MCF 10A (cell line): ENCODE data around the gene NUP50. TPM values are rescaled to one million over a fixed set of nuclear protein-coding genes. Genes with fewer than 3 reads are reported as not detected.

Experiments
- BruUV-seq: library from RNA; stranded (reverse); fragments of 400-500 nt; replicated peaks from 2 replicates; lab custom pipeline; 2021; lab: Mats Ljungman, UMichigan
- CTCF ChIA-PET: fragments of 300-600 bp; sonication (Branson Sonifier 250); formaldehyde crosslinking; extraction: SDS; loops from one replicate; lab custom pipeline; 2021; ENCODE audit warnings: antibody characterized with exemption, inconsistent platforms; lab: Yijun Ruan, JAX
- POLR2A ChIA-PET: fragments of 300-600, 350-650 bp; sonication (Branson Sonifier 250); formaldehyde crosslinking; extraction: SDS; loops from one replicate; lab custom pipeline; 2020; ENCODE audit warnings: antibody characterized with exemption, inconsistent platforms; lab: Yijun Ruan, JAX
- DNase-seq: peaks from one replicate; pipeline ENCODE4 v3.0.0-alpha.2; 2018; ENCODE audit not compliant: unreplicated experiment
- H3K27ac Mint-ChIP-seq: one replicate; pipeline ENCODE4 v1.8.0; 2022; ENCODE audit warnings: mild to moderate bottlenecking, low read depth, mixed read lengths; ENCODE audit not compliant: unreplicated experiment
- H3K27me3 Mint-ChIP-seq: one replicate; pipeline ENCODE4 v1.8.0; 2022; ENCODE audit warnings: mixed read lengths; ENCODE audit not compliant: insufficient read depth, unreplicated experiment
- H3K36me3 Mint-ChIP-seq: one replicate; pipeline ENCODE4 v1.8.0; 2022; ENCODE audit warnings: mild to moderate bottlenecking, moderate library complexity, mixed read lengths; ENCODE audit not compliant: insufficient read depth, unreplicated experiment
- H3K4me1 Mint-ChIP-seq: one replicate; pipeline ENCODE4 v1.8.0; 2022; ENCODE audit warnings: mixed read lengths; ENCODE audit not compliant: insufficient read depth, unreplicated experiment
- H3K4me3 Mint-ChIP-seq: one replicate; pipeline ENCODE4 v1.8.0; 2022; ENCODE audit warnings: mild to moderate bottlenecking, moderate library complexity, mixed read lengths; ENCODE audit not compliant: unreplicated experiment
- H3K9me3 Mint-ChIP-seq: one replicate; pipeline ENCODE4 v1.8.0; 2022; ENCODE audit warnings: mixed read lengths; ENCODE audit not compliant: unreplicated experiment
- CTCF ChIP-seq: fragments of 200-600 bp; IDR thresholded peaks from one replicate; pipeline ENCODE4 v1.8.0; 2022; ENCODE audit warnings: antibody characterized with exemption, mild to moderate bottlenecking; ENCODE audit not compliant: unreplicated experiment
- intact Hi-C: fragments of 100-400 bp; cut with micrococcal nuclease; formaldehyde crosslinking; loops from 2 replicates; pipeline ENCODE4 v1.14.1; 2022
- total RNA-seq: library from RNA; stranded (reverse); gene quantifications from 2 replicates; pipeline ENCODE4 v1.2.3, GENCODE V29; 2022

Gene NUP50
- total RNA-seq, 1 experiment from 2014 or later, result 70.3 TPM

GRCh38 chr22:45204241-45204640 is 40.5 kb downstream of the NUP50 start:
- no peaks in the 10 kb centered on the region for H3K27me3 Mint-ChIP-seq
- ChIA-PET CTCF (no interaction called here), POLR2A (no interaction called here)
- H3K36me3 Mint-ChIP-seq, result peaks cover 57% of the 10 kb centered on the region
- no peak overlapping the region for H3K27ac Mint-ChIP-seq
- no TSS peak for BruUV-seq
- DNase-seq, result no peak
- intact Hi-C loops, result no loop called here
- peaks cover 5% of the 10 kb centered on the region for H3K4me1 Mint-ChIP-seq
- no peaks in the 10 kb centered on the region for H3K9me3 Mint-ChIP-seq
- no peak overlapping the region for H3K4me3 Mint-ChIP-seq
- TF ChIP-seq CTCF, result no peak

GRCh38 chr22:45204819-45205218 is 41.1 kb downstream of the NUP50 start:
- CTCF ChIA-PET, result interaction anchor here (0.8 kb wide), 1 partner anchor 441 kb away, joined by 3 read pairs; no protein-coding TSS in a partner anchor

GRCh38 chr22:45205276-45205925 is 41.7 kb downstream of the NUP50 start:
- no TSS peak for BruUV-seq
- TF ChIP-seq CTCF, result no peak
- H3K36me3 Mint-ChIP-seq, result peaks cover 46% of the 10 kb centered on the region
- peaks cover 12% of the 10 kb centered on the region for H3K4me1 Mint-ChIP-seq
- no peaks in the 10 kb centered on the region for H3K27me3 Mint-ChIP-seq
- intact Hi-C loops, result no loop called here
- no peak overlapping the region for H3K4me3 Mint-ChIP-seq
- H3K27ac Mint-ChIP-seq, result no peak overlapping the region
- no peak for DNase-seq
- ChIA-PET POLR2A (no interaction called here), CTCF (interaction anchor here (0.8 kb wide), 1 partner anchor 440 kb away, joined by 3 read pairs; no protein-coding TSS in a partner anchor)
- no peaks in the 10 kb centered on the region for H3K9me3 Mint-ChIP-seq

More at GRCh38 chr22:45204819-45205218, 41.1 kb downstream of the NUP50 start:
- intact Hi-C loops, result no loop called here
- DNase-seq, result no peak
- Mint-ChIP-seq H3K36me3 (peaks cover 51% of the 10 kb centered on the region), H3K4me1 (peaks cover 10% of the 10 kb centered on the region), H3K27ac (no peak overlapping the region), H3K9me3 (no peaks in the 10 kb centered on the region), H3K27me3 (no peaks in the 10 kb centered on the region), H3K4me3 (no peak overlapping the region)
- BruUV-seq, result no TSS peak
- POLR2A ChIA-PET, result no interaction called here
- no peak for TF ChIP-seq CTCF

- Mint-ChIP-seq H3K36me3 (peaks cover 41% of the 10 kb centered on the region), H3K27ac (no peak overlapping the region), H3K4me1 (peaks cover 8% of the 10 kb centered on the region), H3K4me3 (no peak overlapping the region), H3K27me3 (no peaks in the 10 kb centered on the region), H3K9me3 (no peaks in the 10 kb centered on the region)
- POLR2A ChIA-PET, result no interaction called here
- TF ChIP-seq CTCF, result no peak
- no TSS peak for BruUV-seq
- CTCF ChIA-PET, result interaction anchor here (0.6 kb wide), 1 partner anchor 168 kb away, joined by 3 read pairs; no protein-coding TSS in a partner anchor
- intact Hi-C loops, result no loop called here
- no peak for DNase-seq
Observed at GRCh38 chr22:45206233-45206632, 42.5 kb downstream of the NUP50 start.
